Measurements from ENCODE around the gene SWAP70.
"Not testable (repeated sequence)": the region's sequence is repeated elsewhere in the genome, so short reads cannot be mapped to it uniquely, and the experiment has no call there.

SWAP70 gene

DNA sequence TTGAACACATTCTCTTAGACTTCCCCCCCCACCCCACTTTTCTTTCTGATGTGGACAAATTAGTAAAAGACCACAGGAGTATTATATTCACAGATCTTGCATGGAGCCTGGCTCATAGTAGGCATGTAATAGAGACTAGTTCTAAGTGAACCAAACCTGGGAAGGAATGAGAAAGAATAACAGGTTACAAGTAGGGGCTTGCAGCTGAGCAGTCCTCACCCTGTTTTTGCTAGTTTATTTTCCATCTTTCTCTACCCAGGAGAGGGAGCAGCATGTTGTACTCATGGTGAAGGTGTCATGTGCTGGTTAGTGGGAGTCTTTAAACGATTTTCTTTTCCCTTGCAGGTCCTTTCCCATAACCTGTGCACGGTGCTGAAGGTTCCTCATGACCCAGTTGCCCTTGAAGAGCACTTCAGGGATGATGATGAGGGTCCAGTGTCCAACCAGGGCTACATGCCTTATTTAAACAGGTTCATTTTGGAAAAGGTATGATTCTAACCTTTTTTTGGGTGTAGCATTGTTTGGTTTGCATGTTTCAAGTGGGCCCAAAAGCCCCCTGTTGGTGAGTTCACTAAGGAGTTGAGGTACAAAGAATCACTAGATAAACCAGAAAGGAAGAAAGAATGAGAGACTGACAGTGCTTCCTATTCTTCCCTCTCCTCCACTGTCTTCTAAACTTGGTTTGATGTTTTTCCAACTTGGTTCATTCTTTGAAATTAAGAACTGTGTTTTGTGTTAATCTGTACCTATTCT, 30.1 kb downstream of the SWAP70 start:
- DNase-seq: no peak

GRCh38 chr11:9695228-9695627, 31.4 kb downstream of the SWAP70 start:
- not testable (repeated sequence) for DNase-seq

DNA sequence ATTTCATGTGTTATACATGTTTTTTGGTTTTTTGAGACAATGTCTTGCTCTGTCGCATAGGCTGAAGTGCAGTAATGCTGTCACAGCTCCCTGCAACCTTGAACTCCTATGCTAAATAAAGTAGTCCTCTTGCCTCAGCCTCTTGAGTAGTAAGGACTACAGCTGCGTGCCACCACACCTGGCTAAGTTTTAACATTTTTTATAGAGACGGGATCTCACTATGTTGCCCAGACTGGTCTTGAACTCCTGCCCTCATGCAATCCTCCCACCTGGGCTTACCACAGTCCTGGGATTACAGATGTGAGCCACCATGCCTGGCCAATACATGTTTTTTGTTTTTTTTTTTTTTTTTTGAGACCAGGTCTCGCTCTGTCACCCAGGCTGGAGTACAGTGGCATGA, 33.9 kb downstream of the SWAP70 start:
- DNase-seq: no peak

DNA sequence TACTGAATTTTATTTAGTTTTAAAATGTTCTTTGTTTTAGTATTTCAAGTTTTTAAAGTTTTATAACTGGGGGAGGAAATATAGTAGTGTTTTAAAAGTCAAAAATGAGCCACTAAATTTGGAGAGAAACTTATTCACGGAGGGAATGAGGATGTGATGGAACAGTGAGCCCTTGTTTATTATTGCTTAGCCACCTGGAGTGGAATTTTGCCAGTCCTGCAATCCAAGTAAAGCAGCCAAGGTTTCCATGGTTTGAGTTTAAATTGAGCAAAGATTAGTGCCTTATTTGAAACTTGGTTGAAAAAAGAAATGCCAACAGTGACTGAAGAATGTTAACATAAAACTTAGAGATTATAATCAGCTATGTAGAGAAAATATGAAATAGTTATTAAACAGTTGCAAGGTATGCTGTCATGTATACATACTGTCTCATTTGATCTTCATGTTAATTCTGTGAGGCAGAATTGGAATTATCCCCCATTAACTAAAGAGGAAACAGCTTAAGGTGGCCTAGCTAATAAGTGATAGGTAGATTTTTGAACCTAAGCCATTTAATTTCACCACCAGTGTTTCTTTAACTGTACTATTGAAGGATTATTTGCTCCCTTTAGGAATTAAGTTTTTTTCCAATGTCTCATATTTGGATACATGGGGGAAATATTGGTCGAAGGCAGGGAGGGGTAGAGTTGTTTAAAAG, 36.4 kb downstream of the SWAP70 start:
- DNase-seq: no peak

GRCh38 chr11:9701799-9702198, 37.9 kb downstream of the SWAP70 start:
- DNase-seq: no peak

- no peak for DNase-seq
Measured at GRCh38 chr11:9703280-9703679, 39.4 kb downstream of the SWAP70 start.

- DNase-seq: no peak
Measured at GRCh38 chr11:9704037-9704436, 40.2 kb downstream of the SWAP70 start.

DNA sequence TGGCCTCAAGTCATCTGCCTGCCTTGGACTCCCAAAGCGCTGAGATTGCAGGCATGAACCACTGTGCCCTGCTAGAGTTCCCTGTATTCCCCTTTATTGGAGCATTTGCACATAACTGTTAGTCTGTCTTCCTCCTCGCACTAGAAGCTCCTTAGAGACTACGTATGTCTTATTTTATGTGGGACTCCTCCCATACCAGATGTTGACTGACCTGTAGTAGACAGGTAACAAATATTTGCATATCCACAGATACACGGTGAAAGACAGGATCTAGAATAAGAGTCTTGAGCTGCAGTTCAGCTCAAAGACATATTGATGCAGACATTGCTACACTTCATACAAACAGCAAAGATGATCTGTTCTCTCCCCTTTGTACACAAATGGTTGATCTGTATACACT, 40.7 kb downstream of the SWAP70 start:
- DNase-seq: no peak

DNA sequence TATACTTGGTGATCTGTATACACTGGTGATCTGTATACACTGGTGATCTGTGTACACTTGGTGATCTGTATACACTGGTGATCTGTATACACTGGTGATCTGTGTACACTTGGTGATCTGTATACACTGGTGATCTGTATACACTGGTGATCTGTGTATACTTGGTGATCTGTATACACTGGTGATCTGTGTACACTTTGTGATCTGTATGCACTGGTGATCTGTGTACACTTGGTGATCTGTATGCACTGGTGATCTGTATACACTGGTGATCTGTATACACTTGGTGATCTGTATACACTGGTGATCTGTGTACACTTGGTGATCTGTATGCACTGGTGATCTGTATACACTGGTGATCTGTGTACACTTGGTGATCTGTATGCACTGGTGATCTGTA, 41.5 kb downstream of the SWAP70 start:
- not testable (repeated sequence) for DNase-seq

DNA sequence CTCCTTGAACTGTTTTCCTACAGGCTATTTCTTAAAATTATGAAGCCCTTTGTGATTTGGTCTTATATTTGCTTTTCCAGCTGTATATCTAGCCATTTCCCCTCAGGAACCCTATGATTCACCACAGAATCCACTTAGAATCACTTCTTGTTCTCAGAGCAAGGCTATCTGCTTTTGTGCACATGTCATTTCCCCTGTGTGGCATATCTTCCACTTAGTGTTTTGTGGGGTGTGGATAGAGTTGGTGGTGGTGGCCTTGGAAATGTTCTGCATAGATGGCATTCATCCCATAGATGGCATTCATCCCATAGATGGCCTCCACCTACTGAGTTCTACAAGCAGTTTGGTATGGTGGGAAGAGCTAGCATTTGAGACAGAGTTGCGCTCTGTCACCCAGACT, 44.7 kb downstream of the SWAP70 start:
- no peak for DNase-seq

DNA sequence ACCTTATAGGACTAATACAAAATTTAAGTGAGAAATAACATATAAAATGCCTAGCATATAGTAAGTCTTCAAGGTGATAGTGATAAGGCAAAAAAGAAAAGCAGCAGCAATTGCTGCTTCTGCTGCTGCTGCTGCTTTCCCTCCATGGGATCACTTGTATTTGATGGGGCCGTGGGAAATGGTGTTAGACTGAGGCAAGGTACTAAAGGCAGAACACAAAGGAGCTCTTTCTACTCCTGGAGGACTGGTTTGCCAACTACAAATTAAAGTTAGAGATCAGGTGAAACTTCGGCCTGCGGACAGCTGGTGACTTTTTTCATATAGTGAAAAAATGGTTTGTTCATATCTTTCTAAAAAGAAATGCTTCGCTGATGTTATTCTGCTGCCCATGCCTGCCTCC, 46.3 kb downstream of the SWAP70 start:
- DNase-seq: no peak

DNA sequence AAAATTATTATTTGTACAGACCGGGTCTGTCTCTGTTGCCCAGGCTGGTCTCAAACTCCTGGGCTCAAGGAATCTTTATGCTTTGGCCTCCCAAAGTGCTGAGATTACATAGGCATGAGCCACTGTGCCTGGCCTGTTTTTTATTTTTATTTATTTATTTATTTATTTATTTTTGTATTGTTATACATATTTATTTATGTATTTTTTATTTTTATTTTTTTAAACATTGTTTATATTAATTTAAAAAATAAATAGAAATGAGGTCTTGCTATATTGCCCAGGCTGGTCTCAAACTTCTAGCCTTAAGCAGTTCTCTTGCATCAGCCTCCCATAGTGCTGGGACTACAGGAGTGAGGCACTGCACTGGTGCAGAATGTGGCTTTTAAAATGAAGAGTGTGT, 47.0 kb downstream of the SWAP70 start:
- no peak for DNase-seq

DNA sequence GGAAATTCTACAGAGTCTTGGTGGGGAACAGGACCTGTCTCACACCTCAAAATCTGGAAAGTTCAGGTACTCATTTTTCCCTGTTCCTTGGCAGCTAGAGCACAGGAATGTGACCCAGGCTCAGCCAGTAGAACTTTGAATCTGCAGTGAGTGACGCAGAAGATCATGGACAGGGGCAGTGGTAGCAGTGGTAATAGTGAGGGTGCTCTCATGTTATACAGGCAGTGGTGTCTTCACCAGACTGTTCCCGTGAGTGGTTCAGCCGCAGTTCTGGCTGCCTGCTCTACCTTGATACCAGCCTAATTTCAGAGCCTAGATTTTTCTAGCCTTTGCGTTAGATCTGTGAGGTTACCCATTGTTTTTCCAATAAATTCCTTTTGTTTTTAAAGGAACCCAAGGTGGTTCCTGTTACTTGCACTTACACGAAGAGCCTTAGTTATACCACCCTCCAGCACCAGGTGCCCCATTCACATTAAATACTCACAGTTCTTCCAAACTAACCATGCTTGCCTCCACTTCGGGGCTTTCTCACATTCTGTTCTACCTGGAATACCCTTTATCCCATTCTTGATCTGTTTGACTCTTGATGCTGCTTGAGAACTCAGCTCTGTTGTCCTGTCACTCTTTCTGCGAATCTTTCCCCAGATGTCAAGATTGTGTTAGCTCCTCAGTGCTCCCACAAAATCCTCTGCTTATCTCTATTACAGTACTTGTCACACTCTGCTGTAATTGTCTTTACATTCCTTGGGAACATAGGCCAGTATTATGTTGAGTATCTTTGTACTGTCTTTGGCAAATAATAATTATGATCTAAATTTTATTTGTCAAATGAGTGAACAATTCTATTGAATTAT, 47.8 kb downstream of the SWAP70 start:
- no peak for DNase-seq

DNA sequence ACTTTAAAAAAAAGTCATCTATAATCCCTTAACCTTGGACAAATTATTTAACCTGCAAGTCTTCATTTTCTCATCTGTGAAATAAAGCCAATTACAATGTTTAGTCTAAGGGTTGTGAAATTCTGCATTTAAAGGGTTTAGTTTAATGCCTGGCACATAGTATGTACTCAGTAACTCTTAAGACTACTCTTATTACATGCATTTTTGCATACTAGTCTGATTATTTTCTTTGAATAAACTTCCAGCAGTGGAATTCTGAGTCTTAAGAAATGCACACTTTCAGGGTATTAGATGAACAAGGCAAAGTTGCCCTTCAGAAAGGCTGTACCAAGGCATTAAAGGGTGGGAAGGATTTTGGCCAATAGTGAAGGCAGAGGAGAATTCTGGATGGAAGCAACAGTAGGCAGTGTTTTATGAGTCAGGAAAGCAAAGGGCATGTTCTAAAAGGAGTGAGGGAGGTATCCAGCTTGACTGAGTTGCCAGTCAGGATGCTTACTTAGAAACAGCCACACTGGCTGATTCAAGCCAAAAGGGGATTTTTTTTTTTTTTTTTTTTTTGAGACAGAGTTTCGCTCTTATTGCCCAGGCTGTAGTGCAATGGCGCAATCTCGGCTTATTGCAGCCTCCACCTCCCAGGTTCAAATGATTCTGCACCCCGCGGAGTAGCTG, 50.5 kb downstream of the SWAP70 start:
- no peak for DNase-seq

DNA sequence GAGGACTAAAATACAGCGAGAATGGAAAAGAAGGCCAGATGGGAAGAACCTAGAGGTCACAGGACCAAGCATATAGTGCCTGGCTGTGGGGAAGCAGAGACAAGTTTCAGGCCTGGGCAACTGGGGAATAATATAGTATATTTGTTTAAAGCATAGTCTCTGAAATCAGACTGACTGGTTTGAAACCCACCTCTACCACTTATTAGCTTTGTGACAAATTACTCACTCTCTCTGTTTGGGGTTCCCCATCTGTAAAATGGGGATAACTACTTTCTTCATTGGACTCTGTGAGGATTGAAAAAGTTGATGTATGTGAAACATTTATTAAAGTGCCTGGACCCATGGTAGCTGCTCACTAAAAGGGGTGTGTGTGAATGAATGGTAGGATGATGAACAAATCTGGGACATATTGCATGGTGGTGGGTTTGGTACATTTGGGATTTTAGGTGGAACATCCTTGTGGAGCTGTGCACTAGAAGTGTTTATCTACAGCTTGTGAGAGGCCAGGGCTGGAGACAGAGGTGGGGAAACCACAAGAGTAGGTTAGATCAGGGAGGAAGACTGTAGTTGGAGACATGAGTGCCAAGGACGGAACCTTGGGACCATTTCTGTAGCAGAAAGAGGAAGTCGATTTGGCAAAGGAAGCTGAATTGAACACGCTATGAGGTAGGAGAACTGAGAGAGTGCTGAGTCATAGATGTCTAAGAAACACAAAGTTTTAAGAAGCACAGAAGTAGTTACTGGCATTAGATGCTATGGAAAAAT, 52.6 kb downstream of the SWAP70 start:
- no peak for DNase-seq

DNA sequence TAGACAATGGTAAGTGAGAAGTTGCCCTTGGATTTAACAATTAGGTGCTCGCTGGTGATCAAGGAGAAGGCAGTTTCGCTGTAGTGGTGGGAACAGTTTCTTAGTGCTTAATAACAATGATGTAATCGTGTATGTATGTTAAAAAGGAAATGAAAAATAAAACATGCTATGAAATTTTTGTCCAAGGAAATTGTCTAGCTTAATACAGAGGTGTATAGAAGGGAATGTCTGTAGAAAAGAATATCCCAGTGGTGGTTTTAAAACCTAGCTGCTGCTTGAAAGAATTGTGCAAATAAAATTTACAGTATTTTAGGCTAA, 53.1 kb downstream of the SWAP70 start:
- no peak for DNase-seq

DNA sequence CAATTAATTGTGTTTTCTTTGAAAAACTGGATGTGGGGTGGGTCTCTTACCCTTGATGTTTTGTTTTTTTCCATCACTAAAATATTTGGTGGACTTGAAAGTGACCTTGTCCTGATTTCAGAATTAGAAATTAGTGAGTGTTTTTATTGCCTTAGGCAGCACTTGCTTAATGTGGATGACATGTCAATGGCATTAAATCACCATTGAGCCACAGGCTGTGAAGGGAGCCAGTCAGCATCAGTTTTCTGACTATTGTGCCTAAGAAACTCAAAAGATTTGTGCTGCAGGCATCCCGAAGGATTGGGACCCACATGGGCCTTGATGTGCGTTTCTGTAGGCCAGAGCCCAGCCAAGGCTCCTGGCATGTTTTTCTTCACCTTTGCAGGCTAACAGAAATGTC, 53.8 kb downstream of the SWAP70 start:
- DNase-seq: no peak

DNA sequence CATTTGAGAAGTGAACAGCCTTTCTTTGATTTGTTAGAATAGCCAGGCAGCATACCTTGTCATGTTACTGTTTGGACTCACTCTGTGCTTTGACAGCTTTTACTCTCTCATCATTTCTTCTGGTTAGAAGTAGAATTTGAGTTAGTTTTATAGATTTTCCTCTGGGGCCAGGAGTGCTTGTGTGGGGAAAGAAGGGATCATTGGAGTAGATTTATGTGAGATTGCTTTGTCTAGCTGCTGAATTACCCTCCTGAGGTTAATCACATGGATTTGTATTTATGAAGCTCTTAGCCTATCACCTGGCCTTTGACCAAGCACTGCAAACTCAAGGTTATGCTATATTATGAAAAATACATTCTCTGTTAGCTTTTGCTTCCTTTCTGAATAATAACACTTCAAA, 54.3 kb downstream of the SWAP70 start:
- no peak for DNase-seq

DNA sequence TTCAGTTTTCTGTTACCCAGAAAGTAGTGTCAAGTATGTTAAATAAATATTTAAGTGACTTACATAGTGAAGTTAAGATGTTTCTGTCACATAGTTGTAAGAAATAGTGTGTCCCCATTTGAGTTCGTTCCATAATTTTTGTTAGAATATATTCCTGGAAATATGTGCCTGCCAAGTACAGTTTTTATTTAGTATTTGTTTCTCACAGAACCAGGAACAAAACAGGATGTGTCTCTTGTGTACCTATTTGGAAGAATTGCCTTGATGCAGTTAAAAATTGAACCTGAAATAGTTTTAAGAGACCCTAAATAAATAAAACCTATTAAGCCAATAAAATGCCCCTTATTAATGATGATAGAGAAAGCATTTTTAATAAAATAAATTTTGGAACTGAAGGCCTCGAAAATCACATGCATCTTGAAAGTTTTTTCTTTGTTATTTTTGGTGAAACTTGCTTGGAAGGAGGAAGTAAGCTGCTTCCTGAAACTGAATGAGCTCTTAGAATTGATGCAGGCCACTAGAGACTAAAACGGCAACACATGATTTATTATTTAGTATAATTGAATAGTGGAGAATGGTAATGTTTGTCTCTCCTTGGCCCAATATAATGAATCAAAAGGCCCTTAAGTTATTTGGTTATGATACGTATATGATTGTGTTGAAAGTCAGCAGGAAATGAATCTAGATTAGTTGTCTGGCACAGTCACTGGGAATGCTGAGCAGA, 55.9 kb downstream of the SWAP70 start:
- no peak for DNase-seq

DNA sequence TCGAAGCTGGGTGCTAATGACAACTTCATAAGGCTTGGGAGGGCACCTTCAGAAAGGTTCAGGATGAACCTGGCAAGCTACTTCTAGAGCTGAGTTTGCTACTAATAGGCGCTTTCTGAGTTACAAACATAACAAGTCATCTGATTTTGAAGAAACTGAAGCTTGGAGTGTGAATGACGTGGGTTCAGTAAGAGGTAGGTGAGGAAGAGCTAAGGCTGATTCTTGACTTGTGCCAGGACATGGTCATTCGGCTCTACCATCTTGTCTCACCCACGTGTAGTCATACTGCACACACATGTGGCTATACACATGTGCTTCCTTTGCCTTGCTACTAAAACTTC, 56.4 kb downstream of the SWAP70 start:
- DNase-seq: no peak

GRCh38 chr11:9722023-9722422, 58.1 kb downstream of the SWAP70 start:
- DNase-seq: no peak

DNA sequence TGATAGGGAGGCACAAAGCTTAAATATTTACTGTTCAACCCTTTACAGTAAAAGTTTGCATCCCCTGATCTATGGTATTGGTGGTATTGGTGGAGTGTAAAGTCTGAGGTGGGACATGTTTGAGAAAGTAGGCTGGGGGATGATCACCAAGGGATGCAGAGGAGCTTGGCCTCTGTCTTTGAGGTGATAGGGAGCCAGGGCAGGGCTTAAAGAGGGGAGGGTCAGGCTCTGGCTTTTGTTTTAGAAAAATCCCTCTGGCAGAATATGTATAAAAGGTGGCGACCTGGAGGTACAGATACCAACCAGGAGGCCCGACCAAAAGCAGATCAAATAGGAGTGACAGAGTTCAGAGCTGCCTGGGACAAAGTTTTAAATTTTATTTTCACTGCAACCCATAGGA, 59.0 kb downstream of the SWAP70 start:
- no peak for DNase-seq
